HepG2 (cell line): ENCODE data around the gene METTL5. TPM values are rescaled to one million over a fixed set of nuclear protein-coding genes. Genes with fewer than 3 reads are reported as not detected.
"Not testable (repeated sequence)": the region's sequence is repeated elsewhere in the genome, so short reads cannot be mapped to it uniquely, and the experiment has no call there.

ENCODE experiments used
- ATAC-seq: fragments of 200-7000 bp; cut with Tn5 transposase; 3 replicates; pipeline ENCODE4 v1.9.1; 2020; ENCODE audit warnings: mild to moderate bottlenecking, moderate library complexity
- BruUV-seq: library from RNA; stranded (reverse); fragments of 400-500 nt; replicated peaks from 2 replicates; lab custom pipeline; 2021; lab: Mats Ljungman, UMichigan
- CTCF ChIA-PET: fragments of 300-600 bp; formaldehyde crosslinking; extraction: SDS; loops from one replicate; lab custom pipeline; 2021; ENCODE audit warnings: low total read pairs, inconsistent platforms, low intra/inter-chr PET ratio; lab: Yijun Ruan, JAX
- POLR2A ChIA-PET: fragments of 350-600 bp; sonication (Branson Sonifier 250); formaldehyde crosslinking; loops from one replicate; lab custom pipeline; 2020; ENCODE audit warnings: antibody characterized with exemption, inconsistent platforms; lab: Yijun Ruan, JAX
- DNase-seq: peaks from one replicate; pipeline ENCODE4 v3.0.0-alpha.2; 2015; ENCODE audit warnings: low spot score
- FAIRE-seq: peaks from 3 replicates; lab custom pipeline; 2011; peaks lifted over from hg19 to GRCh38; lab: Jason Lieb, UNC
- H2AFZ ChIP-seq: one replicate; pipeline ENCODE4 v1.6.1; 2011; ENCODE audit warnings: low read length, inconsistent platforms
- H3K27ac ChIP-seq: fragments of 300-600 bp; 3 replicates; pipeline ENCODE4 v1.8.0; 2011; ENCODE audit warnings: mixed run types, mild to moderate bottlenecking, mixed read lengths, low read length, inconsistent platforms; ENCODE audit not compliant: insufficient read depth; ENCODE audit errors: extremely low read length
- H3K27me3 ChIP-seq, 2 experiments: fragments of 200-600 bp in 1 of 2; 2 replicates in 1 of 2; 3 replicates in 1 of 2; pipeline versions ENCODE4 v1.6.0 to v1.8.0; 2011; ENCODE audit warnings: low read length in 2 of 2, mild to moderate bottlenecking in 2 of 2, moderate library complexity in 2 of 2, inconsistent platforms in 1 of 2; ENCODE audit not compliant: insufficient read depth in 2 of 2, control insufficient read depth in 1 of 2
- H3K36me3 ChIP-seq, 2 experiments: fragments of 200-600 bp in 1 of 2; replicated peaks in 1 of 2; 2 replicates in 1 of 2; 3 replicates in 1 of 2; pipeline versions ENCODE4 v1.5.1 to v1.8.0; 2011; ENCODE audit warnings: low read length in 2 of 2, inconsistent platforms in 1 of 2; ENCODE audit not compliant: insufficient read depth in 2 of 2, control insufficient read depth in 1 of 2
- H3K4me1 ChIP-seq: 2 replicates; pipeline ENCODE4 v1.5.1; 2012; ENCODE audit warnings: low read length, inconsistent platforms; ENCODE audit not compliant: insufficient read depth
- H3K4me2 ChIP-seq: 2 replicates; pipeline ENCODE4 v1.6.0; 2011; ENCODE audit warnings: low read depth, low read length, inconsistent platforms
- H3K4me3 ChIP-seq, 3 experiments: fragments of 200-600 bp in 1 of 3; sonication (generic), shearing (Covaris generic) in 1 of 3; replicated peaks in 1 of 3; 2 replicates each; pipeline ENCODE4 v1.5.1; 2011 to 2016; ENCODE audit warnings: low read length in 3 of 3, inconsistent platforms in 2 of 3, low read depth in 2 of 3, mild to moderate bottlenecking in 2 of 3, control low read depth in 1 of 3, mixed read lengths in 1 of 3; ENCODE audit not compliant: insufficient read depth in 1 of 3
- H3K79me2 ChIP-seq: one replicate; pipeline ENCODE4 v1.6.1; 2011; ENCODE audit warnings: low read length, inconsistent platforms; ENCODE audit not compliant: insufficient read depth
- H3K9ac ChIP-seq: 2 replicates; pipeline ENCODE4 v1.6.0; 2011; ENCODE audit warnings: mild to moderate bottlenecking, low read depth, low read length, inconsistent platforms; ENCODE audit not compliant: insufficient read depth
- H3K9me3 ChIP-seq: 2 replicates; pipeline ENCODE4 v1.5.1; 2012; ENCODE audit warnings: mild to moderate bottlenecking, low read length
- H4K20me1 ChIP-seq: 2 replicates; pipeline ENCODE4 v1.6.0; 2011; ENCODE audit warnings: inconsistent platforms, mild to moderate bottlenecking, low read length, moderate library complexity; ENCODE audit not compliant: insufficient read depth
- HNF1A ChIP-seq, 2 experiments: sonication (generic) in 1 of 2; formaldehyde crosslinking in 1 of 2; IDR thresholded peaks; 2 replicates each; pipeline versions ENCODE4 v1.4.0 to v1.6.1; 2016 to 2020; ENCODE audit warnings: borderline replicate concordance in 1 of 2, low read depth in 1 of 2, mild to moderate bottlenecking in 1 of 2, missing genetic modification reagents in 1 of 2
- HNF1B ChIP-seq: sonication (generic); formaldehyde crosslinking; IDR thresholded peaks from 2 replicates; pipeline ENCODE4 v1.5.1; 2020; ENCODE audit warnings: mild to moderate bottlenecking, moderate library complexity, missing genetic modification reagents
- MEF2D ChIP-seq: sonication (generic); formaldehyde crosslinking; IDR thresholded peaks from 2 replicates; pipeline ENCODE4 v1.5.1; 2020; ENCODE audit warnings: mild to moderate bottlenecking, missing genetic modification reagents
- NR2F6 ChIP-seq, 2 experiments: IDR thresholded peaks; 2 replicates each; pipeline ENCODE4 v1.6.1; 2016; ENCODE audit warnings: antibody characterized with exemption in 1 of 2, mild to moderate bottlenecking in 1 of 2
- RARA ChIP-seq: IDR thresholded peaks from 2 replicates; pipeline ENCODE4 v1.6.1; 2016; ENCODE audit warnings: missing genetic modification reagents, missing compliant biosample characterization
- RXRB ChIP-seq: IDR thresholded peaks from 2 replicates; pipeline ENCODE4 v1.6.1; 2016; ENCODE audit warnings: borderline replicate concordance, missing genetic modification reagents, missing compliant biosample characterization
- ZBTB33 ChIP-seq: sonication (generic); formaldehyde crosslinking; IDR thresholded peaks from 2 replicates; pipeline ENCODE4 v1.4.0; 2020; ENCODE audit warnings: missing genetic modification reagents
- ZMYM4 ChIP-seq: sonication (generic); formaldehyde crosslinking; IDR thresholded peaks from 2 replicates; pipeline ENCODE4 v1.8.1; 2023; ENCODE audit warnings: mild to moderate bottlenecking, missing genetic modification reagents
- whole genome bisulfite sequencing: methylation state at CpG from one replicate; pipeline ENCODE4 v1.1.6; 2017; ENCODE audit warnings: low lambda C conversion rate; 5-methylcytosine and 5-hydroxymethylcytosine counted together
- in situ Hi-C: cut with HindIII; loops from 2 replicates; pipeline ENCODE4 v1.10.0; 2017; ENCODE audit warnings: low pct_unique_long_range_greater_than_20kb; ENCODE audit not compliant: extremely low pct_ligation_motif_present
- intact Hi-C: fragments of 100-400 bp; cut with micrococcal nuclease; formaldehyde crosslinking; loops from one replicate; pipeline ENCODE4 v1.10.0; 2022; ENCODE audit not compliant: unreplicated experiment
- polyA plus RNA-seq, 8 experiments: library from polyadenylated mRNA; depleted of rRNA in 3 of 8; stranded (reverse) in 7 of 8; unstranded in 1 of 8; fragments of >200 nt; fragmentation: Illumina TruSeq in 4 of 8; extraction: Trizol in 4 of 8; gene quantifications; 2 replicates each; pipeline versions ENCODE4 v1.2.1 to v1.2.3, GENCODE V29; 2011 to 2016; ENCODE audit warnings: low read depth in 4 of 8, missing spikeins in 1 of 8, mixed read lengths in 1 of 8; ENCODE audit not compliant: insufficient read depth in 1 of 8
- total RNA-seq, 5 experiments: library from RNA; depleted of rRNA; stranded (reverse); fragments of >200 nt; fragmentation: Illumina TruSeq; extraction: Trizol; gene quantifications; 2 replicates each; pipeline ENCODE4 v1.2.3, GENCODE V29; 2016; ENCODE audit warnings: low read depth in 1 of 5

METTL5 gene
- total and polyA plus RNA-seq, 2 of the 13 experiments (the other 11 are each of a cell fraction or from before 2014, with no cell fraction given), result 50.7 to 95.1 TPM

- H3K9ac ChIP-seq; H3K27me3 ChIP-seq; H4K20me1 ChIP-seq; DNase-seq; intact Hi-C loops; in situ Hi-C loops; H3K9me3 ChIP-seq; H3K36me3 ChIP-seq; BruUV-seq; FAIRE-seq; CTCF ChIA-PET; POLR2A ChIA-PET; H2AFZ ChIP-seq; H3K4me3 ChIP-seq; TF ChIP-seq HNF1A (IDR thresholded peaks at IDR 0.05; ENCODE audit: low read depth); NR2F6 (IDR thresholded peaks at IDR 0.05): not testable (repeated sequence)
- peak; percentile 29; the same call in 1 of the 3 replicates for ATAC-seq
- 82% methylated on average over 8 of the region's 8 CpGs for WGBS
- Histone ChIP-seq H3K79me2 (peaks cover 59% of the 10 kb centered on the region), H3K4me1 (peaks cover 21% of the 10 kb centered on the region), H3K27ac (peak overlapping the region; percentile 22), H3K4me2 (peak overlapping the region; percentile 6; the same call in 1 of the 2 replicates)
- TF ChIP-seq ZMYM4 (CRISPR knock-in tag) (peak; percentile 57; the same call in 1 of the 2 replicates), RXRB (CRISPR knock-in tag) (0 out of 2 replicates have a peak, but pooled peaks have one; percentile 26), ZBTB33 (CRISPR knock-in tag) (peak; percentile 60; the same call in 1 of the 2 replicates), MEF2D (CRISPR knock-in tag) (peak; percentile 95), RARA (peak; percentile 88), HNF1B (CRISPR knock-in tag) (0 out of 2 replicates have a peak, but pooled peaks have one; percentile 24), HNF1A (CRISPR knock-in tag; IDR thresholded peaks at IDR 0.05; ENCODE audit: borderline replicate concordance) (peak; percentile 15; the same call in 1 of the 2 replicates), NR2F6 (CRISPR knock-in tag; IDR thresholded peaks at IDR 0.05) (peak; percentile 28; the same call in 1 of the 2 replicates)
These were observed 24.4 kb upstream of the METTL5 start for GRCh38 chr2:169848959-169849693.
